RCC 7860 (cell line): ENCODE results near the gene CCDC40.

Experiments used
- DNase-seq: peaks from one replicate; pipeline ENCODE4 v3.0.0-alpha.2; 2015; ENCODE audit warnings: low spot score
- FAIRE-seq: peaks from 2 replicates; lab custom pipeline; 2012; peaks lifted over from hg19 to GRCh38; lab: Jason Lieb, UNC

The CCDC40 gene

GRCh38 chr17:80126449-80126715 is 89.9 kb downstream of the CCDC40 start:
- FAIRE-seq, result no peak
- no peak for DNase-seq

GRCh38 chr17:80129006-80129565 is 92.6 kb downstream of the CCDC40 start:
- DNase-seq, result no peak
- FAIRE-seq, result no peak

DNA sequence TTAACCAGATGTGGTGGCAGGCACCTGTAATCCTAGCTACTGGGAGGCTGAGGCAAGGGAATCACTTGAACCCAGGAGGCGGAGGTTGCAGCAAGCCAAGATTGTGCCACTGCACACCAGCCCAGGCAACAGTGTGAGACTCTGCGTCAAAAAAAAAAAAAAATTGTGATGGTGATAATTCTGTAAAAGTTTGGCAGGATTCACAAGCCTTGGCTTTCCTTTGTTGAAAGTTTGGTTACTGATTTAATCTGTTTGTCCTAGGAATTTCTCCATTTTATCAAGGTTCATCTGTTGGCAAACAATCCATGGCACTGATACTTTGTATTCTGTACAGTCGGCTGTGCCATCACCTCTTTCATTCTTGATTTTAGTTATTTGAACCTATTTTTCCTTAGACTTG is 94.5 kb downstream of the CCDC40 start:
- DNase-seq (no peak), FAIRE-seq (no peak)

DNA sequence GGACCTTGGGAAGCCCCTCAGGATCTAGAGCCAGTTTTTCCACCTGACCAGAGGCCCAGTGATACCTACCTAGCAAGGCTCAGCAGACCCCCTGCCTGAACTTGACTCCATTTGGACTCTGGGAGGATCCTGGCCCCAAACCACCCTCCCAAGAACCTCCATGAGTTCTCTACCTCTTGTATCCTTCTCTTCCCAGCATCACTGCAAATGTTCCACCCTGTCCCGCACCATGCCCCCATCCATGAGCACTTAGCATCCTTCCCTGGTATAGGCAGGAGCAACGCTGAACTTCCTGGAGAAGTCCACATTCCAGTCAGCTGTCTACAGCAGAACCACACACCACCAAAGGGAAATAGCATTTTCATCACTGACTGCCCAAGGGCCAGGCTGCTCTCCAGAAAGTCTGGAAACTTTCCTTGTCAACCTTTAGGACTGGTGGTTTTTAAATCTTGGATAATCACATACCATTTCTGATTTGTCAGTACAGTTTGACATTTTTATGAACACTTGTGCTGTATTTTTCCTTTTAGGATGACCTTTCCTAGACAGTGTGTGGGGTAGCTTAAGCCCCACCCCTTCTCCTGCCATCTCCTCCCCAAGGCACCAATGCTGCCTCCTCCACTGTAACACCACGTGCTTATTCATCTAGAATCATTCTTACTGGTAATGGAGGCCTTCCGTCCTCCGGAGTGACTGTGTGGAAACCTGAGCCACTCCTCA is 96.6 kb downstream of the CCDC40 start:
- FAIRE-seq, result no peak
- DNase-seq, result no peak

- FAIRE-seq, result no peak
- DNase-seq, result no peak
These were observed 97.2 kb downstream of the CCDC40 start for GRCh38 chr17:80133626-80133970.

GRCh38 chr17:80137131-80137530 is 100.7 kb downstream of the CCDC40 start:
- FAIRE-seq (no peak), DNase-seq (no peak)

- DNase-seq (no peak), FAIRE-seq (no peak)
These were observed 102.5 kb downstream of the CCDC40 start for GRCh38 chr17:80138856-80139426.

GRCh38 chr17:80141463-80142165 is 105.2 kb downstream of the CCDC40 start:
- DNase-seq (no peak), FAIRE-seq (no peak)

DNA sequence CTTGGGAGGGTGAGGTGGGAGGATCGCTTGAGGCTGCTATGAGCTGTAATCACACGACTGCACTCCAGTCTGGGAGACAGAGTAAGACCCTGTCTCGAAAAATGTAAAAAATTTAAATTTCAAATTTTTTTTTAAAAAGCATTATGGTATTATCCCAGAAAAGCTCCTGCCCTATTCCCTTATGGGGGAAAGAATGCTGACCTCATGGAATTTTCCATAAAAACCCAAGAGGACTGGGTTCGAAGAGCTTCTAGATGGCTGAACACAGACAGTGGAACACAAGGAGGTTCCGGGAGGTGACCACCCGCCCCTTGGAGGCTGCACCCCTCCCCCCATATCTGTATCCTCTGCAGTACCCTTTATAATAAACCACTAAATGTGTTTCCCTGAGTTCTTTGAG is 106.5 kb downstream of the CCDC40 start:
- DNase-seq, result no peak
- no peak for FAIRE-seq

- FAIRE-seq (no peak), DNase-seq (no peak)
These were observed 108.9 kb downstream of the CCDC40 start for GRCh38 chr17:80145076-80146075.

DNA sequence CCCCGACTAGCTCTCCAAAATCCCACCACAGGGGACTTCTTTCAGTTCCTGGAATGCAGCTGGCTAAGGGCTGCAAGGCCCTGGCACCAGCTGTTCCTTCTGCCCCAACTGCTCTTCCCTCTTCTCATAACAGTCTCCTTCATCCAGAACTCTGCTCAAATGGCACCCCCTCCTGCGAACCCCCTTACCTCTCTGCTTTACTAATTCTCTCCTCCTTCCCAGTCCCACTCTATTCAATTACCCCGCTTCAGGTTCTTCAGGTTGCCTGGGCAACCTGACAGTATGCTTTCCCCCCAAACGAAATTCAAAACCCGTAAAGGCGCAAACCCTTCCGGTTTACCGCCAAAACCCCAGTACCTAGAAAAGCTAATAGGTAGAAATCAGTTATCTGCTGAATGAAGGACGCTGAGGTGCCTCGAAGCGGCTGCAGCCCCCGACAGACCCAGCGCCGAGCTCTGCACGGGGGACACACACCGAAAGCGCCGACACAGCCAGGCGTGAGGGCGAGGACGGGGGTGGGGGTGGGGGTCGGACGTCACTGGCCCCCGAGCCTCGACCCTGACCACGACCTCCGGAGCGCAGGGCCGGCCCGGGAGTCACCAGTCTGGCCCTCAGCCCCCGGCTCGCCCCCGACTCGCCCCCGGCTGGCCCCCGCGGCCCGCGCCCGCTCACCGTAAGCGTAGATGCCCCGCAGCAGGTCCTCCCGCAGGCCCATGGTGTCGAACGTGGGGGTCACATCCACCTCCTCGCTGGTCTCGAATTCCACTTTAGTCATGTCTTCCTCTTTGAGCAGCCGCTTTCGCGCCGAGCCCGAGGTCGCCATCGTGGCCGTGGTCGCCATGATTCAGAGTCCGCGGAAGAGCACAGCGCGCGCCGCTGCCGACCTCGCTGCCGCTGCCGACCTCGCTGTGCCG is 109.9 kb downstream of the CCDC40 start:
- no peak for FAIRE-seq
- no peak for DNase-seq

DNA sequence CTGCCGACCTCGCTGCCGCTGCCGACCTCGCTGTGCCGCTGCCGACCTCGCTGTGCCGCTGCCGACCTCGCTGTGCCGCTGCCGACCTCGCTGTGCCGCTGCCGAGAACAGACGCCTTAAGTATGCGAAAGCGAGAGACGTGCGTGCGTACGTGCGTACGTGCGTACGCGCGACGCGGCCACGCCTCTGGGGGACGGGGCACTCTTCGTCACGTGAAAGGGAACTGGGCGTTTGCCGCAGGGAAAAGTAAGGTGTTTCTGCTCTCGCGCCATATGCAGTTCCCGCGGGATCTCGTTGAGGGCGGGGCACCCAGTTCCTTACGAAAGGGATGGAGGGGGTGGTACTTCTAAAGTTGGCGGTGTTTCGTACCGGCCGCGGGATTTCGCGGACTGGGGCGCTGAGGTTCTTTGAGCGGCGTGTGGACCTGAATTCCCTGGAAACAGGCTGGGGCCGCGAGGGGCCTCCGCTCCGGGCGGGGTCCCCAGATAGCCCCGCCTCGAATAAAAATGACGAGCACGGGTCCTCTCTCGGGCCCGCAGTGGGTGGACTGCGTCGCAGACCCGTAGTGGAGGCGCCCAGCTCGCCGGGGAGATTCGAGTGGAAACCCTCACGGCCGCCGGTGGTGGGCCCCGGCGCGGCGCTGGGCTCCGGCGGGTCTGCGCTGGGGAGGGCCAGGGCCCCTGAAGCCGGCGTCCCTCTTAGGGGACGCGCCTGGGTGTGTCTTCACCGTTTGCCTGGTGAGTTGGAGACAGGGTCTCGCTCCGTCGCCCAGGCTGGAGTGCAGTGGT is 110.8 kb downstream of the CCDC40 start, which contains the start of gene EIF4A3:
TSS of gene EIF4A3 (minus strand) at position 94 of the 788 bp plus-strand sequence. CDS start 167 bp downstream, outside the sequence.
- peak; percentile 94 for FAIRE-seq
- peak; percentile 97 for DNase-seq
